Natural killer cell treated with Interleukin-12 subunit alpha and Interleukin-12 subunit beta and Interleukin-15 and Interleukin-18, amount 100 ng/mL, for 72 hours (primary cell): ENCODE data around the gene TSPAN31. TPM values are rescaled to one million over a fixed set of nuclear protein-coding genes. Genes with fewer than 3 reads are reported as not detected.

ENCODE experiments used
- total RNA-seq, 2 donors: library from RNA; stranded (reverse); gene quantifications; one replicate each; pipeline ENCODE4 v1.2.3, GENCODE V29; 2022

TSPAN31 gene
- total RNA-seq, 2 donors from 2014 or later, result 14.4 to 34.9 TPM

Other genes with a start within 250 kb of the TSPAN31 start
- 10 to 100 TPM; 22.2 to 39.8 TPM for gene DDIT3, start 224.5 kb upstream of the TSPAN31 start, total RNA-seq
- 100 to 1,000 TPM in 1 of 2 donors, 10 to 100 TPM in 1; 94.1 to 123 TPM for gene MBD6, start 222.2 kb upstream of the TSPAN31 start, total RNA-seq
- 10 to 100 TPM; 94.2 to 98.7 TPM for gene DCTN2, start 197.8 kb upstream of the TSPAN31 start, total RNA-seq
- gene KIF5A, start 195.0 kb upstream of the TSPAN31 start, total RNA-seq, result 1 to 10 TPM in 1 of 2 donors, under 1 TPM in 1; 0.29 to 2.0 TPM
- gene PIP4K2C, start 153.8 kb upstream of the TSPAN31 start, total RNA-seq, result 10 to 100 TPM; 25.9 to 35.7 TPM
- 10 to 100 TPM; 15.6 to 18.4 TPM for gene DTX3, start 140.2 kb upstream of the TSPAN31 start, total RNA-seq
- 1 to 10 TPM in 1 of 2 donors, under 1 TPM in 1; 0.52 to 4.0 TPM for gene ARHGEF25, start 133.6 kb upstream of the TSPAN31 start, total RNA-seq
- 1 to 10 TPM; 1.5 to 3.6 TPM for gene B4GALNT1, start 111.8 kb upstream of the TSPAN31 start, total RNA-seq
- 100 to 1,000 TPM; 203 to 209 TPM for gene OS9, start 50.9 kb upstream of the TSPAN31 start, total RNA-seq
- gene AGAP2, start 6.3 kb upstream of the TSPAN31 start, total RNA-seq, result 10 to 100 TPM; 47.5 to 54.1 TPM
- 100 to 1,000 TPM; 111 to 278 TPM for gene CDK4, start 7.3 kb downstream of the TSPAN31 start, total RNA-seq
- 10 to 100 TPM; 15.8 to 17.0 TPM for gene MARCHF9, start 10.1 kb downstream of the TSPAN31 start, total RNA-seq
- gene CYP27B1, start 22.0 kb downstream of the TSPAN31 start, total RNA-seq, result 10 to 100 TPM; 11.7 to 18.8 TPM
- gene METTL1, start 27.1 kb downstream of the TSPAN31 start, total RNA-seq, result 10 to 100 TPM; 42.9 to 51.2 TPM
- gene EEF1AKMT3, start 27.6 kb downstream of the TSPAN31 start, total RNA-seq, result 1 to 10 TPM; 2.0 to 3.2 TPM
- gene TSFM, start 37.7 kb downstream of the TSPAN31 start, total RNA-seq, result 10 to 100 TPM; 43.2 to 44.6 TPM
- 1 to 10 TPM; 1.7 TPM for gene AVIL, start 73.7 kb downstream of the TSPAN31 start, total RNA-seq
- 10 to 100 TPM; 52.7 to 53.9 TPM for gene CTDSP2, start 101.7 kb downstream of the TSPAN31 start, total RNA-seq
- 10 to 100 TPM in 1 of 2 donors, 1 to 10 TPM in 1; 5.7 to 12.5 TPM for gene ATP23, start 196.5 kb downstream of the TSPAN31 start, total RNA-seq